NCI-H2081 treated with DMSO at 0.1 percent for 48 hours (cell line): Measurements from ENCODE around the gene SNCA.

Source experiments
- DNase-seq: peaks from one replicate; lab custom pipeline; 2025; lab: John Stamatoyannopoulos, UW

Gene SNCA

GRCh38 chr4:89836897-89837384 lies at the start of gene SNCA:
TSS of gene SNCA (minus strand) at chr4:89837161. CDS start at chr4:89835667, 1,494 bp downstream.
- DNase-seq = no peak

DNA sequence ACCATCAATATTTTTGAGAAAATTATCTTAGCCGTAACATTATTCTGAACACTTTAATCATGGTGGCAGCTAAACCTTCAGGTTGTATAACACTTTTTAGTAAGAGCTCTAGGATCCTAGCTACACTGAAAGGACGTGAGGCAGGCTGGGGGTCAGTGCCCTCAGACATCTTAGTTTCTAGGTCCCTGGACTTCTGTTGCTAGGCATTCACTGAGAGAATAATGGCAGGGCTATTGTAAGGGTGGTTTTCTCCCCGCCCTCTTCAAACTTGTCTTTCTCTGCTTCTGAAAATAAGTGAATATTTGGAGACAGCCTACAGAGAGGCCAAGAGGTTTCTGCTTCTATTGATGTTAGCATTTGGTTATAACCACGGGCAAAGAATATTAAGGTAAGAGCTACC lies 42.3 kb upstream of the SNCA start:
- DNase-seq = no peak

DNA sequence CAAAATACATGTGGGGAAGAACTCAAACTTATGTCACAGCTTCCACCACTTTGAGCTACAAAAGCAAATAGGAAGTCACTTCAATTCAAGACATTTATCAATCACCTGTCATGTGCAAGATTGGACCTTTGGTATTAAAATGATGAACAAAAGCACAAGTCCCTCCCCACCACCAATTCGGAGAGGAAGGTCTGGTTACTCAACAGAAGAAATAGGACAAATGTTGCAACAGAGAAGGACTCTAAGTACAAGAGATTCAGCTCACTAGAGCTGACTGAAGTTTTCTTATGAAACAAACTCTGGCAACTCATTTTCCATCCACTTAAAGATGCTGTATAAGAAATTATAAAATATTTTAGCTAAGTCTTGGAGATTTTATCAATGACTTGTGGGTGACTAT lies 41.6 kb upstream of the SNCA start:
- DNase-seq = no peak

GRCh38 chr4:89876548-89876947 lies 39.6 kb upstream of the SNCA start:
- DNase-seq = no peak

DNA sequence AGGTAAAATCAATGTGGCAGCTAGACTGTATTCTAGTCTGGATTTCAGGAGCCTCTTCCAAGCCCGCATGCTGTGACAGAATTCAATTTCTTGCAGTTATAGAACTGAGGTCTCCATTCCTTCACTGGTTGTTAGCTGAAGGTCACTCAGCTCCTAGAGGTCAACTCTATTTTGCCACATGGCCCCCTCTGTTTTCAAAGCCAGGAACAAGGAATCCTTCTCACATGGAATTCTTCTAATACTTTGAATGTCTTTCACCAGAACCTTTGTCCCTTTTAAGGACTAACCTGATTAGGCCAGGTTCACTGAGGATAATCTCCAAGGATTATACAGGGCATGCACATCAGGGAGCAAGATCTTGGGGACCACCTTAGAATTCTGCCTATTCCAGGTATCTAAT lies 34.2 kb upstream of the SNCA start:
- no peak for DNase-seq

DNA sequence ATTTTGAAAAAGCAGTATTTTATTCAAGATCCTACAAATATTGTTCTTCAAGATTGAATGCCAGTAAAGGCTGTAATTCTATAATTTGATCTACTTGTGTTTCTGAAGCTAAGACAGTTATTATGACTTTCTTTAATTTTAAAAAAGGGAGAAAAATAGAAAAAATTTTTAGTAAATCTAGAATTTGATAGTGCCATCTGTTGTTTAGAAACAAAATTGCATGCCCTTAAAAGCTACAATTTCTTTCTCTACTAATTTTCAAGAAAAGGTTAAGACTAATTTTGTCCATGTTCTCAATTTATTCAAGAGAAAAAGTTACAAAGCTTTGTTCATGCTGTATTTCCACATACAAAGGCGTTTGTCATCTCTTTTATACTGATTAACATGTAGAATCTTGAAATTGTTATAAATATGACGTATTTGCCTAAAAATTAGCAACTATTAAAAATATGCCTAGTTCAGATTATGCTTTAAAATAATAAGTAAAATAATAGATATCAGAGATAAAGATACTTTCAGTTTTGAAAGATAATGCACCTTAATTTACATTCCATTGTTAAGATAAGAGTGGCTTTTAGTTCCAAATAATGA lies 32.1 kb upstream of the SNCA start:
- DNase-seq = no peak

DNA sequence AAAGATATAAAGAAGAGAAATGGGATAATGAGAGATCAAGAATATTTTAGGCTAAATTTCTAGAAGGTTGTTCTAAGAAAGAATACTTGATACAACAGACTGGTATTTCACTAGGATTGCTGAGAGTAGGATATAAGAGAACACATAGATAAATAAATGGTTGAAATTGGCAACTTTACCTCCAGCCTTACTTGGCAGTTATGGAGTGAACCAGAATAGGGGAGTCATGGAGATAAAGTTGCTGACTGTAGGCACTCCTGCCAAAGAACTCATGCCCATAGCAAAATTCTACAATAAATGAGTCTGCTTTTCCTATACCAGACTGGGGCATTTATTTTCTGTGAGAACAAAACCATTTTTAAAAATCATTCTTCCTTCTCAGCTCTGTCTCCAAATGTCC lies 31.3 kb upstream of the SNCA start:
- DNase-seq = no peak

DNA sequence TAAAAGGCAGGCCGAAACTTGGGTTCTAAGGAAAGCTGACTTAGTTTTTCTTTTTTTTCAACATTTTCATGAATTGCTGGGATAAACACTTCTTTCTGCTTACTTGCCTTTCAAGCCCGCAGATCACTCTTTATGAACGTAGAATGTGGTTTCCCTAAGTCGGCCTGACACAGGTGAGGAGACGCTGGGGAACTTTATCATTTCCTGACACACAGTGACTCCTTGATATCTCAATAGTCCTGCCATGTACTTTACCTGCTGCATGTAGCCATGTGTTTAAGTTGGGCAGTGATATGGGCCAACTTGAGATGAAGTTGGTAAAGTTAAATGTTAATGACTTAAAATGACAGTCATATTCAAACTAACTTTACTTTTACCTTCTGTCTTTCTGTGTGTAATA lies 26.6 kb upstream of the SNCA start:
- no peak for DNase-seq

GRCh38 chr4:89860971-89861370 lies 24.0 kb upstream of the SNCA start:
- no peak for DNase-seq

DNA sequence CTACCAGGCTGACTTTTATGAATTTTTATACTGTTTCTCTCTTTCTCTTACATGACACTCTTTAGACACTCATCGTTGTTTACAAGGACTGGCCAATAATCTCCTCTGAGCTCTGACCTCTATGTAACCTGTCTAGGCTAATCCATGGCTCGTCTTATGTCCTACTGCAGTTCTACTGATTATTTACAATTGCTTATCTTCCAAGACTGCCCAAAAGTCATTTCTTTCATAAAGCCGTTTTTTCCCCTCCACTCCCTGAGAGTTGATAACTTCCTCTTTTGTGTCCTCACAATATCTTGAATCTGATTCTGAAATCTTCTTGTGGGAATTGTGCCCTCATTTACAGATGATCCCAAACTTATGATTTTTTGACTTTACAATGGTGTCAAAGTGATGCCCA lies 18.3 kb upstream of the SNCA start:
- no peak for DNase-seq

- no peak for DNase-seq
Observed at GRCh38 chr4:89847571-89848325, 10.8 kb upstream of the SNCA start.

DNA sequence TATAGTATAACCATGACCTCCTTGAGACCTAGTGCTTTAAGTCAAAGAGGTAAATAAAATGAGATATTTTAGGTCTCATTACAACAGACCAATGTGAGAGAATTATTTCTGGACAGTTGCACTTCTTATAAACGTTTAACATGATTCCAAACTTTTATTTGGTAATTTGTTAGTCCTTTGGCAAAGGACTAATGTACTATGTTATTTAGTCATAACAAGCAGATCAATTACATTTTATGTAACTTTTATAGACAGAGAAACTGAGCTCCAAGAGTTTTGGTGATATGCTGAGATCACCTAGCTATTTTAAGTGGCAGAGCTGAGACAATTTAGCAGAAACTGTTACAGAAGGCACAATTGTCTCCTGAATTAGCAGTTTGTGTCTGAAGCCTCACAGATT lies 2.6 kb upstream of the SNCA start:
- DNase-seq = no peak

DNA sequence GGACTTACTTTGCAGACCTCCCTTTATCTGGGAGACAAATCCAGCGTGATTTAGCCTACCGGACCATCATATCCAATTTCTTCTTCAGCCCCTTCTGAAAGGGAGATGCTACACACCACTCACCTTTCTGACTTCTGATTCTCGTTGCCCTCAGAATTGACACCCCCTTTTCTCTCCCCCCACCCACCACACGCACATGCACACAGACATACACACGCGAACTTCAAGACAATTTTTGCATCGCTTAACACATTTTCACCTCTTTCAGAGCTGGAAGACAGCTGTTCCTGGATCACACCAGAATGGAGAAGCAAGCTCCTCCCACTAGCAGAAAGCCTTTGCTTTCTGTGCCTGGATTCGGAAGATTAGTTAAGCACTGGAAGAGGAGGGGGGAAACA lies 1.0 kb upstream of the SNCA start:
- no peak for DNase-seq

DNA sequence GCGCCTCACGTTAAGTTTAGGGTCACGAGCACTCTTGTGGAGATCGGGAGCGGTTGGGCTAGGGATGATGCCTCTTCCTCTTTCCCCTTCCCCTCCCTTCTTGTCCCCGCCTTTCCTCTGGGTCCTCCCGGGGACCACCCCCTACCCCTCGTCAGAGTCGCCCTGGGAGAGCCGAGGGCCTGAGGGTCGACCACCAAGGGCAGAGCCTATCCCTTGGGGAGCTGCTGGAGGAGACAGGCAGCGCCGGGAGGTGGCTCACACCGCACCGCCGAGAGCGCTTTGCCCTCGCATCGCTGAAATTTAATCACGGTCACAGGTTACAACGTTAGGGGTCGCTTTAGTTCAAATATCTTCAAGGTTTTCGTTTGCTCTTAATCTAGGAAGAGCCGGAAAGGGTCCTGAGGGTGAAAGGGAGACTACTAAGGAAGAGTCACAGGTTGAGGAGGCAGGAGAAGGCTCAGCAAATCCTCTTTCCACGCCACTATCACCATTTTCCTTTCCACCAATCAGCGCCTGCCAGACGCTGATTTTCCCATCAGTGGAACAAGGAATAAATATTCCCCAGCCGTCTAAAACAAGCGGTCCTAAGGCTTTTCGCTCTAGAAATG lies 528 bp upstream of the SNCA start:
- no peak for DNase-seq

- no peak for DNase-seq
Observed at GRCh38 chr4:89836031-89836745, 773 bp downstream of the SNCA start.

DNA sequence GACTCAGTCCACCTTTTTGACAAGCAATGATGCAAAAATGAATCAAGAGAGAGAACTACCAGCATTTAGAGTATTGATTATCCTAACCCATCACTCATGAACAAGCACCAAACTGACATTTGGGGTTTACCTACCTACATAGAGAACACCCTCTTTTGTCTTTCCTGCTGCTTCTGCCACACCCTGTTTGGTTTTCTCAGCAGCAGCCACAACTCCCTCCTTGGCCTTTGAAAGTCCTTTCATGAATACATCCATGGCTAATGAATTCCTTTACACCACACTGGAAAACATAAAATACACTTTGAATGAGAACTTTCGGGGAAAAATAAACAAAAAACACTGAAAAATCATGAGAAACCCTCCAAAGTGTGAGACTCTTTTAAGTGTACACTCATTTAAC lies 1.5 kb downstream of the SNCA start:
- DNase-seq = no peak

GRCh38 chr4:89834486-89835209 lies 2.3 kb downstream of the SNCA start:
- no peak for DNase-seq

DNA sequence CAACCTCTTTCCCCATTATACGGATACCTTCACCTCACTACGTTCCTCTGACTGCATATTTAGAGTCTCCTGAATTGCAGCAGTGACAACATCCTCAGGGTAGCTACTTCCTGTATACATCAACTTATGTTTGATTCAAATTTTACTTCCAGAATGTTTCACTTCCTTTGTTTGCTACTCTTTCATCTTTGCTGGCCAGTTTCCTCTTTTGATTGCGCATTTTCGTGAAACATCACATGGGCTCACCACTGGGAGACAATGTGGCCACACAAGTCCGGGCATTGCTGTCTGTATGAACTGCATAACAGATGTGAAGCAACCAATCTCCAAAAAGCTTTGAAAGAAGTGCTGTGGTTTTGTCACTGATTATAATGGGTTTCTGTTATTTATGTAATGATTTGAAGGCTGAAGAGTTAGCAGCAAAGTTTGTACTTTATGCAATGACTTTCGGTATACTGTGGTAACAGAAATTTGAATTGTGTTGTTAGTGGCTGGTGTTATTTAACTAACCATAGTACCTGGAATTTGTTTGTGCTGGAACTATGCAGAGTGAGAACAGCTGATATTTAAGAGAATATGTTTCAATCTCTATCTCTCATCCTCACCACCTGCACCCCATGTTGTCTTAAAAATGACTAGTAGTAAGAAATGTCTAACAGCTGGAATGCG lies 7.4 kb downstream of the SNCA start:
- DNase-seq = no peak

- DNase-seq = no peak
Observed at GRCh38 chr4:89823416-89823815, 13.5 kb downstream of the SNCA start.

DNA sequence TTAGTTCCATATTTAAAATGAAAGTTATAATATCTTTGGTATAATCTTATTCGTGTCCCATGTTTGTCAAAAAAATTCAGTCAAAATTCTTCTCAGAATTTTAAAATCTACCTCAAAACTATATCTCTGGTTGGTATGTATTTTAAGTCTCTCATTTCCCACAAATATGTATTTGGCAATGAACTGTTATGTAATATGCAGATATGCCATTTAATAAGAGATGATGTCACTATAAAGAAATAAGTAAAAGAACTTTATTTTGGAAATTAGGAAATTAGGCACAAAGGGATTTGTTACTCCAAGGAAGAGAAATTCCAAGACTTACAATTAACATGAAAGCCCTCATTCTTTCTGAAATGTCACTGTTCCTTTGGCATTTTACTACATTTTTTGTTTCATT lies 15.3 kb downstream of the SNCA start:
- DNase-seq = no peak

- DNase-seq = no peak
Observed at GRCh38 chr4:89820010-89820409, 17.0 kb downstream of the SNCA start.

GRCh38 chr4:89814362-89814761 lies 22.6 kb downstream of the SNCA start:
- DNase-seq = no peak
